Stomach (tissue), 4 donors: ENCODE measurements around the gene KRTAP5-2.

Experiments used
- POLR2A ChIP-seq, 4 donors: fragments of 450-650 bp; IDR thresholded peaks; one replicate each; pipeline ENCODE4 v1.6.1; 2016; ENCODE audit warnings: antibody characterized with exemption in 4 of 4, control low read depth in 2 of 4, mild to moderate bottlenecking in 1 of 4, moderate library complexity in 1 of 4
- POLR2AphosphoS5 ChIP-seq, 3 donors: sonication (generic); formaldehyde crosslinking; IDR thresholded peaks; one replicate each; pipeline ENCODE4 v1.6.1; 2016; ENCODE audit warnings: antibody characterized with exemption in 3 of 3

GRCh38 chr11:1581976-1582375 lies 16.1 kb downstream of the KRTAP5-2 start:
- TF ChIP-seq POLR2AphosphoS5 (IDR thresholded peaks at IDR 0.05) (no peak), POLR2A (IDR thresholded peaks at IDR 0.05) (no peak)
